Endothelial cell of umbilical vein (primary cell): ENCODE data around the gene CLIP4. TPM values are rescaled to one million over a fixed set of nuclear protein-coding genes. Genes with fewer than 3 reads are reported as not detected.

Experiments
- BruUV-seq: library from RNA; stranded (reverse); fragments of 400-500 nt; replicated peaks from 2 replicates; lab custom pipeline; 2021; lab: Mats Ljungman, UMichigan
- CTCF ChIA-PET: fragments of 300-600, 350-600 bp; sonication (Branson Sonifier 250); formaldehyde crosslinking; loops from one replicate; lab custom pipeline; 2021; ENCODE audit warnings: antibody characterized with exemption, inconsistent platforms; lab: Charles Lee
- POLR2A ChIA-PET: fragments of 300-600, 350-600 bp; sonication (Branson Sonifier 250); formaldehyde crosslinking; loops from one replicate; lab custom pipeline; 2021; ENCODE audit warnings: antibody characterized with exemption, inconsistent platforms; lab: Charles Lee
- DNase-seq: peaks from one replicate; pipeline ENCODE4 v3.0.0-alpha.2; 2011; ENCODE audit warnings: low read depth, low spot score
- FAIRE-seq: peaks from 2 replicates; lab custom pipeline; 2011; peaks lifted over from hg19 to GRCh38; lab: Jason Lieb, UNC
- H2AFZ ChIP-seq: 2 replicates; pipeline ENCODE4 v1.6.0; 2012; ENCODE audit warnings: low read depth, low read length, control low read depth, inconsistent platforms
- H3K27ac ChIP-seq: 2 replicates; pipeline ENCODE4 v1.5.1; 2011; ENCODE audit warnings: low read depth, mild to moderate bottlenecking, control low read depth, low read length, moderate library complexity; ENCODE audit not compliant: insufficient read depth
- H3K27me3 ChIP-seq, 2 experiments: 2 replicates each; pipeline versions ENCODE4 v1.6.0 to v1.6.1; 2011; ENCODE audit warnings: low read length in 2 of 2, mixed read lengths in 1 of 2; ENCODE audit not compliant: control insufficient read depth in 2 of 2, insufficient read depth in 2 of 2
- H3K36me3 ChIP-seq, 2 experiments: 2 replicates in 1 of 2; 3 replicates in 1 of 2; pipeline ENCODE4 v1.5.1; 2011; ENCODE audit warnings: low read length in 2 of 2, mild to moderate bottlenecking in 1 of 2, moderate library complexity in 1 of 2; ENCODE audit not compliant: control insufficient read depth in 2 of 2, insufficient read depth in 2 of 2; ENCODE audit errors: extremely low read depth in 1 of 2
- H3K4me1 ChIP-seq: 3 replicates; pipeline ENCODE4 v1.5.1; 2011; ENCODE audit warnings: mild to moderate bottlenecking, low read length; ENCODE audit not compliant: control insufficient read depth, insufficient read depth; ENCODE audit errors: extremely low read depth
- H3K4me2 ChIP-seq: 2 replicates; pipeline ENCODE4 v1.6.1; 2011; ENCODE audit warnings: low read length, control low read depth, mixed read lengths; ENCODE audit not compliant: insufficient read depth
- H3K4me3 ChIP-seq, 3 experiments: fragments of 200-600 bp in 1 of 3; sonication (generic), shearing (Covaris generic) in 1 of 3; replicated peaks in 1 of 3; 2 replicates each; pipeline ENCODE4 v1.5.1; 2011 to 2016; ENCODE audit warnings: control low read depth in 3 of 3, low read length in 3 of 3, mild to moderate bottlenecking in 2 of 3, inconsistent platforms in 1 of 3, low read depth in 1 of 3, moderate library complexity in 1 of 3; ENCODE audit not compliant: insufficient read depth in 1 of 3
- H3K79me2 ChIP-seq: 2 replicates; pipeline ENCODE4 v1.6.0; 2012; ENCODE audit warnings: low read length, inconsistent platforms; ENCODE audit not compliant: control insufficient read depth, insufficient read depth
- H3K9ac ChIP-seq: replicated peaks from 2 replicates; pipeline ENCODE3; 2011; ENCODE audit warnings: low read length, control low read depth; ENCODE audit not compliant: insufficient read depth; ENCODE audit errors: extremely low read depth
- H3K9me1 ChIP-seq: replicated peaks from 3 replicates; pipeline ENCODE4 v1.6.0; 2011; ENCODE audit warnings: mild to moderate bottlenecking, low read length; ENCODE audit not compliant: control insufficient read depth, insufficient read depth; ENCODE audit errors: extremely low read depth
- H3K9me3 ChIP-seq: replicated peaks from 2 replicates; pipeline ENCODE4 v1.5.1; 2012; ENCODE audit warnings: low read length, inconsistent platforms; ENCODE audit not compliant: control insufficient read depth, insufficient read depth
- H4K20me1 ChIP-seq: replicated peaks from 2 replicates; pipeline ENCODE3; 2011; ENCODE audit warnings: mild to moderate bottlenecking, low read length; ENCODE audit not compliant: control insufficient read depth, insufficient read depth; ENCODE audit errors: extremely low read depth
- EZH2 ChIP-seq: IDR thresholded peaks from 2 replicates; pipeline ENCODE4 v1.6.1; 2012; ENCODE audit warnings: borderline replicate concordance, low read depth, mild to moderate bottlenecking, moderate library complexity, low read length, inconsistent platforms; ENCODE audit not compliant: severe bottlenecking
- FOS ChIP-seq: IDR thresholded peaks from 2 replicates; pipeline ENCODE4 v1.6.1; 2011; ENCODE audit warnings: mild to moderate bottlenecking, low read length, moderate library complexity, borderline replicate concordance; ENCODE audit not compliant: insufficient read depth
- GATA2 ChIP-seq: IDR thresholded peaks from 2 replicates; pipeline ENCODE4 v1.7.0; 2011; ENCODE audit warnings: low read depth, mild to moderate bottlenecking, moderate library complexity, mixed read lengths, low read length; ENCODE audit not compliant: insufficient read length, insufficient read depth
- JUN ChIP-seq: IDR thresholded peaks from 2 replicates; pipeline ENCODE4 v1.6.1; 2011; ENCODE audit warnings: borderline replicate concordance, low read depth; ENCODE audit not compliant: insufficient read length, insufficient read depth
- MYC ChIP-seq: IDR thresholded peaks from one replicate; pipeline ENCODE4 v1.6.1; 2011; ENCODE audit warnings: mild to moderate bottlenecking, low read depth, low read length
- POLR2A ChIP-seq: IDR thresholded peaks from 2 replicates; pipeline ENCODE4 v1.6.1; 2012; ENCODE audit warnings: low read depth, mild to moderate bottlenecking, control low read depth, low read length
- POLR2AphosphoS5 ChIP-seq: IDR thresholded peaks from 2 replicates; pipeline ENCODE4 v1.6.1; 2012; ENCODE audit warnings: low read depth, mild to moderate bottlenecking, control low read depth, low read length, moderate library complexity; ENCODE audit not compliant: insufficient read depth
- dilution Hi-C: fragments of 300-500 bp; cut with MboI; formaldehyde crosslinking; loops from one replicate; pipeline ENCODE4 v1.15.0; 2019; ENCODE audit warnings: low sequenced_read_pairs; ENCODE audit not compliant: extremely low pct_ligation_motif_present
- intact Hi-C: fragments of 100-400 bp; cut with micrococcal nuclease; formaldehyde crosslinking; loops from one replicate; pipeline ENCODE4 v1.10.0; 2022
- polyA plus RNA-seq, 4 experiments: library from polyadenylated mRNA; depleted of rRNA in 3 of 4; stranded (reverse) in 3 of 4; unstranded in 1 of 4; fragments of >200 nt; gene quantifications; 2 replicates each; pipeline versions ENCODE4 v1.2.1 to v1.2.3, GENCODE V29; 2011 to 2012; ENCODE audit warnings: missing spikeins in 1 of 4
- total RNA-seq: library from RNA; stranded (reverse); gene quantifications from 2 replicates; pipeline ENCODE4 v1.2.3, GENCODE V29; 2021
- TF ChIP-seq, protein P1 (sequence below): IDR thresholded peaks from 2 replicates; pipeline ENCODE4 v1.6.1; 2011; ENCODE audit not compliant: insufficient read depth, insufficient read length
- TF ChIP-seq, protein P2 (sequence below), 2 donors: IDR thresholded peaks; 1 replicate in 1 of 2; 2 replicates in 1 of 2; pipeline ENCODE4 v1.5.1; 2011; ENCODE audit warnings: low read length in 2 of 2, mild to moderate bottlenecking in 2 of 2, moderate library complexity in 2 of 2, control low read depth in 1 of 2, inconsistent platforms in 1 of 2, low read depth in 1 of 2; ENCODE audit not compliant: insufficient read depth in 1 of 2; ENCODE audit errors: extremely low read depth in 1 of 2

Gene CLIP4
- total and polyA plus RNA-seq, 2 donors (not counting 3 experiments of a cell fraction or from before 2014, with no cell fraction given), result 9.2 to 24.0 TPM

GRCh38 chr2:29080886-29081743 is 34.1 kb upstream of the CLIP4 start:
- Histone ChIP-seq H3K4me3 (no peak overlapping the region), H3K27ac (no peak overlapping the region), H2AFZ (no peak overlapping the region), H4K20me1 (no peaks in the 10 kb centered on the region), H3K9ac (no peak overlapping the region), H3K9me1 (no peaks in the 10 kb centered on the region), H3K27me3 (peaks cover 0 to 2% of the 10 kb centered on the region in 2 experiments), H3K79me2 (no peaks in the 10 kb centered on the region), H3K4me1 (no peaks in the 10 kb centered on the region), H3K9me3 (no peaks in the 10 kb centered on the region), H3K36me3 (no peaks in the 10 kb centered on the region), H3K4me2 (no peak overlapping the region)
- dilution Hi-C loops, result no loop called here
- intact Hi-C loops, result no loop called here
- ChIA-PET POLR2A (no interaction called here), CTCF (no interaction called here)
- no TSS peak for BruUV-seq
- TF ChIP-seq MYC, result no peak
- no peak for TF ChIP-seq JUN
- TF ChIP-seq, protein P1, sequence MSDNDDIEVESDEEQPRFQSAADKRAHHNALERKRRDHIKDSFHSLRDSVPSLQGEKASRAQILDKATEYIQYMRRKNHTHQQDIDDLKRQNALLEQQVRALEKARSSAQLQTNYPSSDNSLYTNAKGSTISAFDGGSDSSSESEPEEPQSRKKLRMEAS, result no peak
- TF ChIP-seq EZH2, result no peak
- TF ChIP-seq GATA2, result no peak
- no peak for TF ChIP-seq FOS
- no peak for TF ChIP-seq POLR2A
- TF ChIP-seq, protein P2, sequence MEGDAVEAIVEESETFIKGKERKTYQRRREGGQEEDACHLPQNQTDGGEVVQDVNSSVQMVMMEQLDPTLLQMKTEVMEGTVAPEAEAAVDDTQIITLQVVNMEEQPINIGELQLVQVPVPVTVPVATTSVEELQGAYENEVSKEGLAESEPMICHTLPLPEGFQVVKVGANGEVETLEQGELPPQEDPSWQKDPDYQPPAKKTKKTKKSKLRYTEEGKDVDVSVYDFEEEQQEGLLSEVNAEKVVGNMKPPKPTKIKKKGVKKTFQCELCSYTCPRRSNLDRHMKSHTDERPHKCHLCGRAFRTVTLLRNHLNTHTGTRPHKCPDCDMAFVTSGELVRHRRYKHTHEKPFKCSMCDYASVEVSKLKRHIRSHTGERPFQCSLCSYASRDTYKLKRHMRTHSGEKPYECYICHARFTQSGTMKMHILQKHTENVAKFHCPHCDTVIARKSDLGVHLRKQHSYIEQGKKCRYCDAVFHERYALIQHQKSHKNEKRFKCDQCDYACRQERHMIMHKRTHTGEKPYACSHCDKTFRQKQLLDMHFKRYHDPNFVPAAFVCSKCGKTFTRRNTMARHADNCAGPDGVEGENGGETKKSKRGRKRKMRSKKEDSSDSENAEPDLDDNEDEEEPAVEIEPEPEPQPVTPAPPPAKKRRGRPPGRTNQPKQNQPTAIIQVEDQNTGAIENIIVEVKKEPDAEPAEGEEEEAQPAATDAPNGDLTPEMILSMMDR (IDR thresholded peaks at IDR 0.05; ENCODE audit: extremely low read depth in 1 of 2, insufficient read depth in 1 of 2, low read depth in 1 of 2, low read length in 2 of 2), result no peak
- TF ChIP-seq POLR2AphosphoS5, result no peak
- DNase-seq, result no peak
- no peak for FAIRE-seq
